SK-N-SH (cell line): ENCODE results near the gene FRYL.

Experiments
- CHD2 ChIP-seq: fragments of 150-350 bp; IDR thresholded peaks from 2 replicates; pipeline ENCODE4 v1.6.1; 2018; ENCODE audit warnings: low read length; ENCODE audit not compliant: partially characterized antibody
- GABPA ChIP-seq: IDR thresholded peaks from 2 replicates; pipeline ENCODE4 v1.4.0; 2012; ENCODE audit warnings: low read depth, mild to moderate bottlenecking
- POLR2AphosphoS5 ChIP-seq: IDR thresholded peaks from 2 replicates; pipeline ENCODE4 v1.6.1; 2012; ENCODE audit warnings: low read depth, low read length
- TF ChIP-seq, protein P1 (sequence below): fragments of 200-600 bp; sonication (generic); IDR thresholded peaks from 2 replicates; pipeline ENCODE4 v1.6.1; 2017; ENCODE audit warnings: antibody characterized with exemption, mild to moderate bottlenecking, moderate library complexity

- TF ChIP-seq, protein P1, sequence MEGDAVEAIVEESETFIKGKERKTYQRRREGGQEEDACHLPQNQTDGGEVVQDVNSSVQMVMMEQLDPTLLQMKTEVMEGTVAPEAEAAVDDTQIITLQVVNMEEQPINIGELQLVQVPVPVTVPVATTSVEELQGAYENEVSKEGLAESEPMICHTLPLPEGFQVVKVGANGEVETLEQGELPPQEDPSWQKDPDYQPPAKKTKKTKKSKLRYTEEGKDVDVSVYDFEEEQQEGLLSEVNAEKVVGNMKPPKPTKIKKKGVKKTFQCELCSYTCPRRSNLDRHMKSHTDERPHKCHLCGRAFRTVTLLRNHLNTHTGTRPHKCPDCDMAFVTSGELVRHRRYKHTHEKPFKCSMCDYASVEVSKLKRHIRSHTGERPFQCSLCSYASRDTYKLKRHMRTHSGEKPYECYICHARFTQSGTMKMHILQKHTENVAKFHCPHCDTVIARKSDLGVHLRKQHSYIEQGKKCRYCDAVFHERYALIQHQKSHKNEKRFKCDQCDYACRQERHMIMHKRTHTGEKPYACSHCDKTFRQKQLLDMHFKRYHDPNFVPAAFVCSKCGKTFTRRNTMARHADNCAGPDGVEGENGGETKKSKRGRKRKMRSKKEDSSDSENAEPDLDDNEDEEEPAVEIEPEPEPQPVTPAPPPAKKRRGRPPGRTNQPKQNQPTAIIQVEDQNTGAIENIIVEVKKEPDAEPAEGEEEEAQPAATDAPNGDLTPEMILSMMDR, result no peak
- TF ChIP-seq GABPA (no peak), POLR2AphosphoS5 (no peak), CHD2 (no peak)
Observed at GRCh38 chr4:48785302-48785701, 5.2 kb upstream of the FRYL start.
